ENCODE results near the gene LPO.

Gene LPO

GRCh38 chr17:58252141-58252540 is 13.8 kb downstream of the LPO start:
- in situ Hi-C loops (cut with HindIII; ENCODE audit: low pct_ligation_motif_present, low sequenced_read_pairs) = no loop called here
- TF ChIP-seq CTCF (IDR thresholded peaks at IDR 0.05; ENCODE audit: low read depth, low read length, missing control alignments) = no peak
- DNase-seq = no peak
- Histone ChIP-seq H3K4me3 (ENCODE audit: low read depth, low read length) (no peak overlapping the region), H3K27ac (no peak overlapping the region), H3K27me3 (replicated peaks) (peaks cover 4% of the 10 kb centered on the region), H3K36me3 (replicated peaks) (no peaks in the 10 kb centered on the region)

GRCh38 chr17:58253082-58253481 is 14.7 kb downstream of the LPO start:
- no peak for DNase-seq
- in situ Hi-C loops (cut with HindIII; ENCODE audit: low pct_ligation_motif_present, low sequenced_read_pairs) = no loop called here
- peaks cover 4% of the 10 kb centered on the region for H3K27me3 ChIP-seq (replicated peaks)
- H3K4me3 ChIP-seq (ENCODE audit: low read depth, low read length) = no peak overlapping the region
- H3K36me3 ChIP-seq (replicated peaks) = no peaks in the 10 kb centered on the region
- H3K27ac ChIP-seq = no peak overlapping the region
- no peak for TF ChIP-seq CTCF (IDR thresholded peaks at IDR 0.05; ENCODE audit: low read depth, low read length, missing control alignments)

GRCh38 chr17:58254803-58255202 is 16.4 kb downstream of the LPO start:
- H3K27me3 ChIP-seq (replicated peaks) = peaks cover 3% of the 10 kb centered on the region
- in situ Hi-C loops (cut with HindIII; ENCODE audit: low pct_ligation_motif_present, low sequenced_read_pairs) = no loop called here
- no peak overlapping the region for H3K27ac ChIP-seq
- no peak overlapping the region for H3K4me3 ChIP-seq (ENCODE audit: low read depth, low read length)
- no peak for DNase-seq
- H3K36me3 ChIP-seq (replicated peaks) = no peaks in the 10 kb centered on the region
- peak; percentile 21 for TF ChIP-seq CTCF (IDR thresholded peaks at IDR 0.05; ENCODE audit: low read depth, low read length, missing control alignments)

GRCh38 chr17:58262149-58262548 is 23.8 kb downstream of the LPO start:
- Histone ChIP-seq H3K27me3 (replicated peaks) (peaks cover 4% of the 10 kb centered on the region), H3K27ac (no peak overlapping the region), H3K36me3 (replicated peaks) (no peaks in the 10 kb centered on the region), H3K4me3 (ENCODE audit: low read depth, low read length) (no peak overlapping the region)
- no peak for DNase-seq
- no peak for TF ChIP-seq CTCF (IDR thresholded peaks at IDR 0.05; ENCODE audit: low read depth, low read length, missing control alignments)
- in situ Hi-C loops (cut with HindIII; ENCODE audit: low pct_ligation_motif_present, low sequenced_read_pairs) = no loop called here

GRCh38 chr17:58263773-58264172 is 25.4 kb downstream of the LPO start:
- in situ Hi-C loops (cut with HindIII; ENCODE audit: low pct_ligation_motif_present, low sequenced_read_pairs) = no loop called here
- no peak for TF ChIP-seq CTCF (IDR thresholded peaks at IDR 0.05; ENCODE audit: low read depth, low read length, missing control alignments)
- Histone ChIP-seq H3K4me3 (ENCODE audit: low read depth, low read length) (no peak overlapping the region), H3K27me3 (replicated peaks) (peaks cover 4% of the 10 kb centered on the region), H3K27ac (no peak overlapping the region), H3K36me3 (replicated peaks) (no peaks in the 10 kb centered on the region)
- no peak for DNase-seq

- no peak overlapping the region for H3K4me3 ChIP-seq (ENCODE audit: low read depth, low read length)
- H3K36me3 ChIP-seq (replicated peaks) = no peaks in the 10 kb centered on the region
- TF ChIP-seq CTCF (IDR thresholded peaks at IDR 0.05; ENCODE audit: low read depth, low read length, missing control alignments) = no peak
- in situ Hi-C loops (cut with HindIII; ENCODE audit: low pct_ligation_motif_present, low sequenced_read_pairs) = no loop called here
- H3K27me3 ChIP-seq (replicated peaks) = peaks cover 4% of the 10 kb centered on the region
- DNase-seq = no peak
- H3K27ac ChIP-seq = no peak overlapping the region
Observed at GRCh38 chr17:58264407-58265103, 26.2 kb downstream of the LPO start.
